GF-D8 (cell line): ENCODE data around the gene AUP1.

Source experiments
- DNase-seq: peaks from one replicate; lab custom pipeline; 2025; lab: John Stamatoyannopoulos, UW

Gene AUP1

DNA sequence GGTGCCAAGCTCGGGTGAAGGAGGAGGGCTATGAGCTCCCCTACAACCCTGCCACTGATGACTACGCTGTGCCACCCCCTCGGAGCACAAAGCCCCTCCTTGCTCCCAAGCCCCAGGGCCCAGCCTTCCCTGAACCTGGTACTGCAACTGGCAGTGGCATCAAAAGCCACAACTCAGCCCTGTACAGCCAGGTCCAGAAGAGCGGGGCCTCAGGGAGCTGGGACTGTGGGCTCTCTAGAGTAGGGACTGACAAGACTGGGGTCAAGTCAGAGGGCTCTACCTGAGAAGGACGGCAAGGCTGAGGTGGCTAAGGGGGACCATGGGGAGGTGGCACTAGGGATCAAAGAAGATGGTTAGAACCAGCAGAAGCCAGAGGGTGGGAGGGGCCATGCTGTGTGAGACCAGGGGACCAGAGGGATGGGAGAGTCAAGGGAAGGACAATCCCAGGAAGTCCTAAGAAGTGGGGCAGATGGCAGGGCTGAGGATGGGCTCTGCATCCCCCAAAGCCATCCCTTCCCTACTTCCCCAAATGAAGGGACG, 27.4 kb upstream of the AUP1 start:
- DNase-seq = no peak

DNA sequence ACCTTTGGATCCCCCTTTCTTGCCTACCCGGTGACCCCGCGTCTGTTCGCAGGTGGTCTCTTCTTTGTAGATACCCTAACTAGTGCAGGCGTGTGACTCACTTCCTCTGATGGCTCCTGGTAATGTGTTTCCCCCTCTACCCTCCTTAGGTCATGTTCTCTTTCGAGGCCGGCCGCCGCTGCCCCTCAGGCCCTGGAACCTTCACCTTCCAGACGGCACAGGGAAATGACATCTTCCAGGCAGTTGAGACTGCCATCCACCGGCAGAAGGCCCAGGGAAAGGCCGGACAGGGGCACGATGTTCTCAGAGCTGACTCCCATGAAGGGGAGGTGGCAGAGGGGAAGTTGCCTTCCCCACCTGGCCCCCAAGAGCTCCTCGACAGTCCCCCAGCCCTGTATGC, 26.7 kb upstream of the AUP1 start:
- no peak for DNase-seq

DNA sequence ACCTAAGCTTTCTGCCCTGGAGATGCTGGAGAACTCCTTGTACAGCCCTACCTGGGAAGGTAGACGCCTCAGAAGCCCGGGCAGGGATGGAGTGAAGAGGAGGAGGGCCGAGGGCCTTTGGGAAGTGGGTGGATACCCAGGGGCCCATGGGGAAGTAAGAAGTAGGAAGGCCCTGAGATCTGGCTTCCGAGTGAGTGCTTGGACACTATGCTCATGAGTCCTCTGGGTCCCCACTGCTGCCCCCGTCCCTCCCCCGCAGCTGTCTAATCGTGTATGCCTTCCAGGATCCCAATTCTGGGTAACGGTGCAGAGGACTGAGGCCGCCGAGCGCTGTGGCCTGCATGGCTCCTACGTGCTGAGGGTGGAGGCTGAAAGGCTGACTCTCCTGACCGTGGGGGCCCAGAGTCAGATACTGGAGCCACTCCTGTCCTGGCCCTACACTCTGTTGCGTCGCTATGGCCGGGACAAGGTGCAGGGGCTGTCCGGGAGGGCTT, 26.2 kb upstream of the AUP1 start:
- peak; percentile 36 for DNase-seq

DNA sequence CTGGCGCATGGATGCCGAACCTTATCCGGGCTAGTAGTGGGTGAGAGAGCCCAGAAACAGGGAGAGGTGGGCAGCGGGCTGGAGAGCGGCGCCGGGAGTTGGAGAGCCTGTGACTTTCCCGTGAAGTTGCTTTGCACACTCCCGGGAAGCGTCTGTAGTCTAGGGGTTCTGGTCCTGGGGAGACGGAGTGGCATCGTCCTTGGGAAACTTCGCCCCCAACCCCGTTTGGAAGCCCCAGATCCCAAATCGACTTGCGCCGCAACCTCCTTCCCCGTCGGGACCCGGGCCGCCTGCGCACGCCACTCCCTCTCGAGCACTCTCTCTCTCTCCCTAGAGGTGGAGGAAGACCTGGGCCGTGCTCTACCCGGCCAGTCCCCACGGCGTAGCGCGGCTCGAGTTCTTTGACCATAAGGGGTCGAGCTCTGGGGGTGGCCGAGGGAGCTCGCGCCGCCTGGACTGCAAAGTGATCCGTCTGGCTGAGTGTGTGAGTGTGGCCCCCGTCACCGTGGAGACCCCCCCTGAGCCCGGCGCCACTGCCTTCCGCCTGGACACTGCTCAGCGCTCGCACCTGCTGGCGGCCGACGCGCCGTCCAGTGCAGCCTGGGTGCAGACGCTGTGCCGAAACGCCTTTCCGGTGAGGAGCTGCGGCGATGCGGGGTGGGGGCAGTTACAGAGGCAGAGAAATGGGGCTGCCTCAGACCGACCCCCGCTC, 25.5 kb upstream of the AUP1 start:
- no peak for DNase-seq

DNA sequence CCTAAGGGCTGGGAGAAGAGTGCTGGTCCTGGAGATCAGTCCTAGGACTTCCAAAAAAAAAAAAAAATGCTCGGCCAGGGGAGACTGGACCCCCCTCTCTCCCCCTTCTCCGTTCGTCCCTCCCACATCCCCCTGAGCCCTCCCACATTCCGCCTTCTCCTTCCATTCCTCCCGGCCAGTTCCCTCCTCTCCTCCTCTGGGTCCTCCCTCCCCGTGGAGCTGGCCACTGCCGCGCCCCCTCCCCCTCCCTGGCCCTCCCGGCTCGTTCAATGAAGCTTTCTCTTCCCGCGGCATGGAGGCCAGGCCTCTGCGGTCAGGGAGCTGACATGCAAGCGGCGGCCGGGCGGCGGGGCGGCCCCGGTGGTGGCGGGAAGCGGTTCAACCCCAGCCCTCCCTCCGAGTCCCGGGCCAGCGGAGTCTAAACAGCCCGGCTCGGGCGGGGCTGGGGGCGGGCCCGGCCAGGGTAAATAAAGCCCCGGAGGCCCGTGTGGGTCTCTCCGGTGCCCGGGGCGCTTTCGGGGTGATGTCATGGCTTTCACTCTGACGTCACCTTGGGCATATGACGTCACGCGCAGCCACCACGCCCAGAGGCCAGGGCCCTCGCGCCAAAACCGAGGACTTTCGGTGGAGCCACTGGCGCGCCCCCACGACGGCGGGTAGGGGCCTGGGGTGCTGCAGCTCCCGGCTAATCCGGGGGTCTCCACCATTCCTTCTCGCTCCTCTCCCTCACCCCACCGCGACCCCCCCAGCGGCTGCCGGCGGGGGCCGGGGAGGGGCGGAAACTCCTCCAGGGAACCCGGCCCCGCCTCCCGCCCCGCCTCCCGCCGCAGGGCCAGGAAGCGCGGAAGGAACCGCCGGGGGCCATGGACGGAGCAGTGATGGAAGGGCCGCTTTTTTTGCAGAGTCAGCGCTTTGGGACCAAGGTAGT, 24.6 kb upstream of the AUP1 start, which contains the start of the genes DOK1 and LOXL3:
Gene DOK1, plus strand, starts transcription at position 829 of the 928 bp plus-strand sequence. Its CDS starts 35 bp downstream, at position 864.
Gene LOXL3, minus strand, starts transcription at position 51 of the 928 bp plus-strand sequence. CDS start 1,308 bp downstream, outside the sequence.
- DNase-seq = peak; percentile 18

DNA sequence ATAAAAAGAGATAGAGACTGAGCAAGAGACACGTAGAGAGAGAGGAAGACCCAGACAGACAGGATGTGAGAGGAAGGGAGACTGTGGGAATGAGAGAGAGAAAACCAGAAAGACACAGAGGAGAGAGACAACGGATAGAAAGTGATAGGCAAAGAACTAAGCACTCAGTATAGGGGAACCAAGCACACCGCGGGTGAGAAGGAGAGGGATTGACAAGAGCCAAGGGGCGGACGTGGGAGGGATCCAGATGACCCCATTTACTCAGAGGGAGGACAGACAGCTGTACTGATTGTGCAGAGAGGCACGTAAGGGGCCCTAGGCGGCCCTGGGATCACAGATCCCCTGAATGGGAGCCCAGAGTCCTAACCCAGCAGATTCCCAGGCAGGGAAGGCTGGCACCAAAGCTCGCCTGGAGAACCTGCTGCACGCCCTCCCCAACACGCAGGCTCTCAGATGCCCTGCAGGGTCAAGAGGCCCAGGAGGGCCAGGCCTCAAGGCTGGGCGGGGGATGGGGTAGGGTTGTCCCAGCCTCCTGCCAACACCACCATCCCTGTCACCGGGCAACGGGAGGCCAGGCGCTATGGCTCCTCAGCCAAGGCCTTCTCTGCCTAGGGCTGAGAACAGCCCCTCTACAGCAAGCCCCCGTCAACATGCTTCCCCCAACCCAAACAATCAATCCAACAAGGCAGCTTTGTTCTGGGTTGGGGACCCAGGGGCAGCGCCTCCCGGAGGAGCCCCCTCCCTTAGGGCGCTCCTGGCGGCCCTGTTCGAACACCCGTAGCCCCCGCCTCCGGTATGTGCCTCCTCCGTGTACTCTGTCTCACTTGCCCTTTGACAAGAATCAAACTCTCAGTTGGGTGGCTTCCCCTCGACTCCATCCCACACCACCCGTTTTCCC, 23.7 kb upstream of the AUP1 start:
- DNase-seq = no peak

DNA sequence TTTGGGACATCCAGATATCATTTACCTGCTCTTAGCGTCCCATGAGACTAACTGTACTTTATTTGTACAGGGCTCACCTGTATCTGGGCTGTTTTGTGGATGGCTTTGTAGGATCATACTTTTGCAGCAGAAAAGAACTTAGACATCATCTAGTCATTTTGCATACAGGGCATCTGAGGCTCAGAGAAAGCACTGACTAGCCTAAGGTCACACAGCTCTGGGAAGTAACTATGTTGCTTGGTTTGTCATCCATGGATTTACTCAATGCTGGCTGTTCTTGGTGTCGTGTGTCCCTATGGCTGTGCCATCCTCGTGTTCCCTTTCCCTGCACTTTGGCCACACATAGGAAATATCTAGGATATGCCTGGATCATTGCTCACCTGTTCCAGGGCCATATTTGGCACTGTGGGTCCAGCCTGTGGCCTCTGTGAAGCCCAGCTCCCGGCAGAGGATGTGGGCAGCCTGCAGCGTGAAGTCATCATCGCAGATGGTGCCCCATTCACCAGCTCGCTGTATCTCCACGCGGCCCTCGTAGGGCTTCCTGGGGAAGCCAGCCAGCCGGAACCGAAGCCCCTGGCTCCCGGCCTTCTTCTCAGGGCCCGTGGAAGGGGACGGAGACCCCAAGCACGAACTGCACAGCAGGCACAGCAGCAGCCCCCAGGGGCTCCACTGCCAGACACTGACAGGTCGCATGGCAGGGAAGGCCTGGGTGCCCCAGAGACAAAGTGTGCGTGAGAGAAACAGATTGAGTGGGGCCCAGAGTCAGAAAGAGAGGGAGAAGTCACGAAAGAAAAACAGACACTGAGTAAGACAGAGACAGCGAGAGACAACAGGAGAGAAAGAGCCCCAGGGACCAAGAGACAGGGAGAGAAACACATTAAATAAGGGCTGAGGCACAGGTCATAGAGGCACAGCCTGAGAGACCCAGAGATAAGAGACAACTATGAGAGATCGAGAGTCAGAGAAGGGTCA, 22.7 kb upstream of the AUP1 start:
- DNase-seq = peak; percentile 25

DNA sequence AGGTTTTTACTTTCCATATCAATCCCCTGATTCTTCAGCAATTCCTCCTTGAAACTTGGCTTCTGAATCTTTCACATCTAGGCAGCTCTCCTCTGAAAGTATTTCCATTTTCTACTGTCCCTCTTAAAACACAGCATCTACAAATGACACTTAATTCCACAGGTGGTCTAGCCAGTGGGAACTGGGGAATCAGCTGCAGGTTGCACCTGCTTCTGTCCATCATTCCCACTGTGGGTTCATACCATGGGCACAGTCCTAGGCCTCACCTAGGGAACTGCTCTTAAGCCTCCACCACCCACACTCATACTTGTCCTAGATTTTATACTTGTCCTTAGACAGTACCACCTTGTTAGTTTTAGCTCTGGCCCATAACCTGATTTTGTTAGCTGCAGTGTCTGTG, 22.0 kb upstream of the AUP1 start:
- no peak for DNase-seq

DNA sequence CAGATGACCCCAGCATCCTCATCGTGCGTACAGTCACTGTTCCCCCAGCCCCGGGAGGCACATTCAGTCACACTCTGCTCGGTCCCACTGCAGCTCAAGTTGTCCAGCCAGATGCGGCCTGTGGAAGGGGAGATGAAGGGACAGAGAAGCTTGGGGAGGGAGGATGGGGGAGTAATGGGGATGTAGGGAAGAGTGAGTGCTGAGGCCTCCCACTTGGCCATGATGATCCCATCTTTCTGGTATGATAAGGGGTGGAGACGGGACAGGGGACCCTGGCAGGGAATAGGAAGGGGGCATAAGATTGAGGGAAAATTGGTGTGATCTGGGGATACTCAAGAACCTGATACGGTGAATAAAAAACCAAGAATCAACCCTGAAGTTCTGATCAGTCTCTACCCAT, 20.7 kb upstream of the AUP1 start:
- no peak for DNase-seq

DNA sequence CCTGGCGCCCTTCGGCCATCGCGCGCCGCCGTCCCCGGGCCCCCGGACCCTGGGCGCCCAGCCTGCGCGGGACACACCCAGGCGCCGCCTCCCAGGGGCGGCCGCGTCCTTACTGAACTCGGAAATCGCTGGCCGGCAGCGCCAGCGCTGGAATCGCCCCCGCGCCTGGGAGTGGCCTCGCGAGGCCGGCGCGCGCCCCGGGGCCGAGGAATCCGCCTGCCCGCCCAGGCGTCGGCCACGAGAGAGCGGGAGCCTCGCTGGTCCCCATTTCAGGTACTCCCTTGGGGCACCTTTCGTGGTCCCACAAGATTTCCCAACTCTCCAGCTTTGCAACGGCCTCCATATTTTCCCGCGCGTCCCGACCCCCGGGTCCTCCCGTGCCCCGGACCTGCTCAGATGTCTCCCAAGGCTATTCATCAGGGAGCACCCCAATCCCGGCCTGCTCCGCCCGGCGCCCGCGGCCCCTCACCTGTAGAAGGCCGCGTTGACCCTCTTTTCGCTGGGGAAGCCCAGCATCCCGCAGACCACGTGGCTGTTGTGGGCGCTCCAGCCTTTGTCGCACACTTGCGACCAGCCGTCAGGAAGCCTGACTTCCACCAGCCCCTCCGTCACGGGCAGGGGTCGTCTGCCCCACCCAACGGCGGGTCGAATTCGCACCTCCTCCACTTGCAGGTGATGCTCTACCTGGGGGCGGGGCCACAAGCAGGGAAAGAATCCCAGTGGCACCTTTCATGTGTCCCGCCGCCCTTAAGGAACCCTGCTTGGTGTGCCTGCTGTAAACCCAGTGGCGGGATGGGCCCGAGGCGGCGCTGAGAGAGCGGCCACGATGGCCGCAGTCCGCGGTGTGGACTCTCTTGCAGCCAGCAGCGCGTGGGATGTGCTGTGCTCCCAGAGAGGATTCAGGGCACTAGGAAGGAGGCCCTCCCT, 19.7 kb upstream of the AUP1 start:
- peak; percentile 28 for DNase-seq

DNA sequence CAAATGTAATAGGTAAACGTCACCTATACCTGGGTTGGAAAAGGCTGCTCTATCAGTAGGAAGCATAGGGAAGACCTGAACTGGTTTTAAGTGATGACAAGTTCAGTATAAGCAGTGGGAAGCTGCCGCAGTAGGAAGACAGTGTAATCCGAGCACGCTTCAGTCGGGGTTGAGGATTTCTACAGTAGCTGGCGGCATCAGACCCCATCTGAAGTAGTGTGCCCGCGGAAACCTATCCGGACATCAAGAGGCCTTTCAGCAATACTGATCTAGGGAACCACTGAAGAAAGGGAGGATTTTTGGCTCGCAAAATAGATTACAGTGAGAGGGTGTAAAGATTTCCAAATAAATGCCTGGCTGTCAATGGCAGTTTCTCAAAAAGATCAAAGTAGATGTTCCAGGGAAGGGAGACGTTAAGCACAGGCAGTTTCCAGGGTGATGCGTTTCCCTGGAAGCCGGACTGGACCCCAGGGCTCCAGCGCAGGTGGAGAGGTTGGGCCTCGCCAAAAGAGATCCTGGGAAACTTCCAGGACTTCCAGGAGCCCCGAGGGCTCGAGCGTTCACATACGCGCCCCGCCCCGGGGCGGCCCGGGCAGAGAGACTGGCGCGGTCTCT, 18.9 kb upstream of the AUP1 start:
- no peak for DNase-seq

DNA sequence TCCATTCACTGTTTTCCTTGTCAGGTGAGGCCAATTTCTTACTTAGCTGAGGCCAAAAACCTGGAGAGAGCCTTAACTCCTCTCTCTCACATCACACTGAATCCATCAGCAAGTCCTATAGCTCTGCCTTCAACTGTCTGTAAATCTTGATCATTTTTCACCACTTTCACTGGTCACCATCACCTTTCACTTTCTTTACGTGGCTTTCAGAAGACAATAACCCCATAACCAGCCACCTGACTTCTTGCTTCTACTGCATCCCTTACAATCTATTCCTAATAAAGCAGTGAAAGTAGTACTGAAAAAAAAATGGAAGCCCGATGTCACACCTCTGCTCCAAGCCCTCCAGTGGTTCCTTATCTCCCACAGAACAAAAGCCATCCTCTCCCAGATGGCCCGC, 16.5 kb upstream of the AUP1 start:
- DNase-seq = no peak

DNA sequence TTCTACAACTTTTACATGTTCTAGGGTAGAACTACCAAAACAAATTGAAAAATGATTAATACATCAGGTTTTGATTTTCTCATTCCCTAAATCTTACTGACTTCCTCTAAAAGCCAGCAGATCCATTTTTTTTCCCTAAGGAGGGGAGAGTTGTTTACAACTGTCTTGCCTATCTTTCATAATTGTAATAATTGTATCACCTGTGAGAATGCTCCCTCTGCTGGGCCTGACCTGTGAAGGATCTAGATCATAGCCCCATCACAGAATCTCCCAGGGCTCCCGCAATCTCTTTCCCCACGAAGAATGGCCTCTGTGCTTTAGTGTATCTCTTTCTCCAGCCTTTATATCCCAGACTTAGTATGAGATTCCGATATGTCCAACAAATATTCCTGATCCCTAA, 15.1 kb upstream of the AUP1 start:
- no peak for DNase-seq

DNA sequence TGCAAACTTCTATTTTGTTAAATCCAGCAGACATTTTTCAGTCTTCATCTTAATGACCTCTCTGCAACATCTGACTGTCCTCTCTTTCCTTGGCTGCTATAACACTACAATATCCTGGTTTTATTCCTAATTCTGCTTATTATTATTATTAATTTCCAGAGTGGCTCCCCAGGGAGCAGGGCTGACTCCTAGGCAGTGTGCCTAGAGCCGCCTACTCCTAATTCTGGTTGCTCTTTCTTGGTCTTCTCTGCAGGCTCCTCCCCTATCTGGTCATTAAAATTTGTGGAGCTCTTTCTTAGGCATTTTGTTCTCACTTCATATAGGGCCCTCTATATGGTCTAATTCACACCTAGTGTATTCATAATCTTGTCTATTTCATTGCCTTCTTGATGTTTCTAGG, 13.5 kb upstream of the AUP1 start:
- DNase-seq = no peak

DNA sequence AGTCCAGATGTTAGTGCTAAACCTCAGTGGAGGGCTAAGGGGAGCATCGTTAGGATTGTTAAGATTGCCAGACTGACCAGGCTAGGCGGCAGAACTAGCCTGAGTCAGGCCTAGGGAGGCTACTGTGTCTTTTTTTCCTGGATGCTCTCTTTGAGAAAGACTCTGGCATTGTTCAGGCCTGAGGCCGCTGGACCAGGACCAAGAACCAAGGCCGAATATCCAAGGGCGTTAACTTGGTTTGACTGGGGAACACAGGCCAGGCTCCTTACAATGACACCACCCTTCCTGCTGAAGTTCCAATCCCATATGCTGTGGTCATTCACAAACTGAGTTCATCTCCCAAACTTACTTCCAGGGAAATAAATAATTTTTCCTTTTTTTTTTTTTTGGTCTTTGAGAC, 10.8 kb upstream of the AUP1 start:
- DNase-seq = no peak

DNA sequence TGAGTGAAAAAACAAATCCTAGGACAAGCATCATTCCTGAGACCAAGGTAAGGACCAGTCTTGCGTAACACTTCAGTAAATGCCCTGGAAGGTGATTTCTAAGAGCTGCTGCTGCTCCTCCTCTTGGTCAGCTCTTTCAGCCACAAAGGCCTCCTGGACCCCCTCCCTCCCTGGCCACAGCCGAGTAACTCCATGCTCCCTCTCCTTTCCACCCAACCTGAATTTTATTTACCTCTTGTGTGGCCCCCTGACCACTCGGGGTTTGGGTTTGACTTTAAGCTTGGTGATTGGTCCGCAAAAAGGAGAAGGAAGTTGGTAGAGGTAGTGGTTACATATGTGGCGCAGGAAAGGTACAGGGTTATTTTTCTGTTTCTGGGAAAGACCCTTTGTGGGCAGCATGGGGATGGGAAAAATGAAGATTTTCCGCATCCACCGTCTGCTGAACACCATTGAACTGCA, 9.4 kb upstream of the AUP1 start:
- peak; percentile 33 for DNase-seq

DNA sequence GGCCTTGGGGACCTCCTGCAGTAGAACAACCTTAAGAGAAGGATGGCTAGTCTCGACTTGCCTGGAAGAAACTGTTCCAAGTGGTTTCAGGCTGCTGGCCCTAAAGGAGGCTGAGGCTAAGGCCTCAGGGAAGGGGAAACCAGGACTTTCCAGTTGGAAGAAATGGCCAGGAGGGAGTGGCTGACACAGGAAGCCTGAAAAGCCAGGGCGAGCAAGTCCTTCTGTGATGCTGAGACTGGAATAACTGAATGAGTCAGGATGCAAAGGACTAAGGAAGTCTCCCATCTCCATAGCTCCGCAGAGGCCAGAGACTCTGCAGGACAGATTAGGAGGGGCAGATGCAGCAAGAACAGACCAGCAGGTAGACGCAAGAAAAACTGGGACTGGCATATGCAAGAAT, 7.6 kb upstream of the AUP1 start:
- no peak for DNase-seq

DNA sequence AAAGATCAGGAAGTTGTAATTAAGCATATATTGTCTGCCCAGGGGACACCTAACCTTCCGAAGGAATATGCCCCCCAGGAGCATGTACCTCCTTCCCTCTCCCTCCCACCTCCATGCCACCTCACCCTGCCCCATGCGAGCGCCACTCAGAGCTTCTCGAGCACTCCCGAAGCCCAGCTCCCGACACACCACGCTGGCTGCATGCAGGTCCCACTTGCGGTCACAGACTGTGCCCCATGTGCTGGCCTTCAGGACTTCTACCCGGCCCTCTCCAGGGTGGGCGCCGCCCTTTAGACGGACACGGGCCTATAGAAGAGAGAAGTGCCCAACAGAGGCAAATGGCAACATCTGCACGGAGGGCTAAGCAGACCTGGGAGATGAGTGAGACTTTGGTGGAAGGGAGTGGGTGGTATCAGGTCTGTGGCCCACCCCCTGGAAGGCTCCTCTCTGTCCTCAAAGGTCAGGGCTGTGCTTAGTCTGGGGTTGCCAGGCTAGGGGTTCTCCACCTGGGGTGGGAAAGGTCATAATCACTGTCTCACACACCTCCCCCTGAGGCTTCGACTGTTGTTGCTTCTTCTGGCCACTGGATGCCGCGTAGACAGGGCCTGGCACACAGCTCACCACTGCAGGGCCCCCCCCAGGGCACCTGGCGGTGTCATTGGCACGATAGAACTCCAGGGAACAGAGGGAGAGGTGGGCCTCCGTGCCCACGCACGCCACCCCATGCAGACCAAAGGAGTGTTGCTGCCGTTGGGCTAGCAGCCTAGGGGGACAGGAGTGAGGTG, 6.9 kb upstream of the AUP1 start:
- DNase-seq = no peak
